ENCODE data around the gene COL9A1. TPM values are rescaled to one million over a fixed set of nuclear protein-coding genes. Genes with fewer than 3 reads are reported as not detected.
A peak's percentile ranks its signal among the peaks of the same experiment; 100 is the strongest.

Gene COL9A1
- total and polyA plus RNA-seq, 9 of the 15 experiments (the other 6 are each of a cell fraction or from before 2014, with no cell fraction given): 0.01 to 0.13 (median 0.06) TPM; not detected in 1

DNA sequence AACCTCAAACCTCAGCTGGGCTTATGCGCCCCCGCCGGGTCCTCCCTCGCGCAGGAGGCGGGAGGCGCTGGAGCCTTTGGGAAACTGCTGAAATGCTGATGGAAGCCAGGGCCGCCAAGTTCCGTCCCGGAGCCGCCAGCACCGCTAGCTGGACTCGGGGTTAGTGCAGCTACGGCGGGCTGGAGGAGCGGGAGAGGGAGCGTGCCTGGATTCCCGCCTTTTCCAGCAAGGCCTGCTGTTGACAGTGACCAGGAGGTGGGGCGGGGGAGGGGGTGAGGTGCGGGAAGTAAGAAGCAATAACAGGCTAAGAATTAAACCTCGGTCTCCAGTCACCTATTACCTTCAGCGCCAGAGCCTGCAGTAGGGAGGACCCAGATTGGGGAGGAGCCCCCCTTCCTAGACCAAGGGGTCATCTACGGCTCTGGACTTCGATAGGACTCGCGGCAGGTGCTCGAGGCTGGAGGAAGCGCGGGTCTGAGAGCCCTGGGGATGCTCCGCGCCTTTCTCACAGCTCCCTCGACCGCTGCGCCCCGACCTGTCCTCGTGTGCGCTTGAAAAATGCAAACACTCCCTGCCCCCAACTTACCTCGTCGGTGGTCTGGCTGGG, 20.5 kb downstream of the COL9A1 start (continued):
- no peak for TF ChIP-seq BRF1 (IDR thresholded peaks at IDR 0.05; ENCODE audit: borderline replicate concordance, extremely low read depth, insufficient read length)
- TF ChIP-seq SMARCA5 (IDR thresholded peaks at IDR 0.05): no peak
- 0 out of 2 replicates have a peak, but pooled peaks have one; percentile 39 for TF ChIP-seq ZNF263 (CRISPR knock-in tag; IDR thresholded peaks at IDR 0.05; ENCODE audit: borderline replicate concordance)
- TF ChIP-seq ZNF764 (CRISPR knock-in tag; IDR thresholded peaks at IDR 0.05; ENCODE audit: low read depth): no peak
- no peak for TF ChIP-seq NR2C2 (CRISPR knock-in tag; IDR thresholded peaks at IDR 0.05)
- no peak for TF ChIP-seq NR2C2 (tag; IDR thresholded peaks at IDR 0.05)
- no peak for TF ChIP-seq POLR2H (tag; IDR thresholded peaks at IDR 0.05; ENCODE audit: low read depth)
- peak; percentile 38; the same call in 1 of the 2 replicates for TF ChIP-seq EGR1 (conservative IDR thresholded peaks at IDR 0.05)
- no peak for TF ChIP-seq CBX2 (IDR thresholded peaks at IDR 0.05; ENCODE audit: insufficient read depth, low read length, poor library complexity, severe bottlenecking)
- TF ChIP-seq SMAD2 (IDR thresholded peaks at IDR 0.05; ENCODE audit: low read depth, low read length): no peak
- TF ChIP-seq MEIS2 (IDR thresholded peaks at IDR 0.05; ENCODE audit: partially characterized antibody): no peak
- TF ChIP-seq E2F6 (IDR thresholded peaks at IDR 0.05; ENCODE audit: borderline replicate concordance in 1 of 2, extremely low read depth in 1 of 2, insufficient read depth in 1 of 2, insufficient read length in 1 of 2, low read depth in 1 of 2, low read length in 1 of 2, poor library complexity in 1 of 2, severe bottlenecking in 1 of 2): peak; percentile 93 to 96
- no peak for TF ChIP-seq SMARCE1 (IDR thresholded peaks at IDR 0.05)
- no peak for TF ChIP-seq IRF2 (CRISPR knock-in tag; IDR thresholded peaks at IDR 0.05)
- no peak for TF ChIP-seq MEF2D (tag; conservative IDR thresholded peaks at IDR 0.05; ENCODE audit: low read depth)
- TF ChIP-seq, protein P1, sequence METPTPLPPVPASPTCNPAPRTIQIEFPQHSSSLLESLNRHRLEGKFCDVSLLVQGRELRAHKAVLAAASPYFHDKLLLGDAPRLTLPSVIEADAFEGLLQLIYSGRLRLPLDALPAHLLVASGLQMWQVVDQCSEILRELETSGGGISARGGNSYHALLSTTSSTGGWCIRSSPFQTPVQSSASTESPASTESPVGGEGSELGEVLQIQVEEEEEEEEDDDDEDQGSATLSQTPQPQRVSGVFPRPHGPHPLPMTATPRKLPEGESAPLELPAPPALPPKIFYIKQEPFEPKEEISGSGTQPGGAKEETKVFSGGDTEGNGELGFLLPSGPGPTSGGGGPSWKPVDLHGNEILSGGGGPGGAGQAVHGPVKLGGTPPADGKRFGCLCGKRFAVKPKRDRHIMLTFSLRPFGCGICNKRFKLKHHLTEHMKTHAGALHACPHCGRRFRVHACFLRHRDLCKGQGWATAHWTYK (CRISPR knock-in tag; IDR thresholded peaks at IDR 0.05): no peak
- TF ChIP-seq ARID3B (CRISPR knock-in tag; IDR thresholded peaks at IDR 0.05; ENCODE audit: borderline replicate concordance): no peak
- no peak for TF ChIP-seq STAG1 (CRISPR knock-in tag; IDR thresholded peaks at IDR 0.05; ENCODE audit: borderline replicate concordance)
- peak; percentile 43 for TF ChIP-seq ZFX (CRISPR knock-in tag; IDR thresholded peaks at IDR 0.05)
- peak; percentile 8; the same call in 1 of the 2 replicates for TF ChIP-seq LCOR (CRISPR knock-in tag; IDR thresholded peaks at IDR 0.05)
- TF ChIP-seq RBFOX2 (IDR thresholded peaks at IDR 0.05; ENCODE audit: low read depth, low read length): peak; percentile 35; the same call in 1 of the 2 replicates
- TF ChIP-seq NRF1 (conservative IDR thresholded peaks at IDR 0.05 in 1 of 2, IDR thresholded peaks at IDR 0.05 in 1 of 2): peak; percentile 23 to 25; a peak in 1 of 4 replicates
- no peak for TF ChIP-seq PATZ1 (CRISPR knock-in tag; IDR thresholded peaks at IDR 0.05; ENCODE audit: borderline replicate concordance)

Measured in K562 (cell line).